KOPT-K1 (cell line): ENCODE data around the gene RPL35A.
"Not testable (repeated sequence)": the region's sequence is repeated elsewhere in the genome, so short reads cannot be mapped to it uniquely, and the experiment has no call there.

ENCODE experiments used
- H3K27ac ChIP-seq: fragments of 200-600 bp; sonication (generic); 2 replicates; pipeline ENCODE4 v1.5.1; 2016; ENCODE audit warnings: antibody characterized with exemption, mild to moderate bottlenecking, low read depth, low read length; ENCODE audit not compliant: poor library complexity, severe bottlenecking
- H3K36me3 ChIP-seq: fragments of 200-600 bp; sonication (generic); 2 replicates; pipeline ENCODE4 v1.5.1; 2017; ENCODE audit warnings: antibody characterized with exemption, mild to moderate bottlenecking, low read length, moderate library complexity; ENCODE audit not compliant: insufficient read depth
- H3K9me3 ChIP-seq: fragments of 200-600 bp; sonication (generic); 2 replicates; pipeline ENCODE4 v1.5.1; 2017; ENCODE audit warnings: antibody characterized with exemption, low read length, mild to moderate bottlenecking; ENCODE audit not compliant: insufficient read depth, poor library complexity, severe bottlenecking

The RPL35A gene

DNA sequence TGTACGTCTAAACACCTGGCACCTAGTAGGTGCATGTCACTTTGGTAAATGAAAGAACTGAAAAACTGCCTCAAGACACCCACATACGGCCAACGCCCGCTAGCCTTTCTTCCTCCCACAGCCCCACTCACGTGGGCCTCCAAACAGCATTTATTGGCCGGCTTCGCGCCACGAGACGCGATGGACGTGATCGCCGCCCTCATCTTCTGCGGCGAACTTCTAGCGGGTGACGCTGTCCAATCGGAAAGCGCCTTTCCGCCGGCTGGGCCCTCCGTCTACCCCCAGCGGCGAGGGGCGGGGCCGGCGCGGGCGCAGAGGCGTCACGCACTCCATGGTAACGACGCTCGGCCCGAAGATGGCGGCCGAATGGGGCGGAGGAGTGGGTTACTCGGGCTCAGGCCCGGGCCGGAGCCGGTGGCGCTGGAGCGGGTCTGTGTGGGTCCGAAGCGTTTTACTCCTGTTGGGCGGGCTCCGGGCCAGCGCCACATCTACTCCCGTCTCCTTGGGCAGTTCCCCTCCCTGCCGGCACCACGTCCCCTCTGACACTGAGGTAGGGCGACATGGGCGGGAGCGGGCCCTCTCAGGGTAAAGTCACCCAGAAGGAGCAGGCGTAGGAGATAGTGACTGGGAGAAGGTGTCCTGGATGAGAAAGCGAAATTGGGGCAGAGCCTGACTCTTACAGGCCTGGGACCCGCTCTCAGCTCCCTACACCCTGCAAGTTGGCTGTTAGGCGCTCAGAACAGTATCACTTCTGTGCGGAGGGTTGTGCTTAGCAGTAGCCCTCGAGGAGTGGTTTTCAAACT, 10.1 kb downstream of the RPL35A start, which contains the start of gene LMLN:
LMLN (plus strand) TSS at position 327 of the 803 bp plus-strand sequence; CDS start at position 356, 29 bp downstream.
- peak within 1 kb of the TSS; percentile 57 for H3K27ac ChIP-seq
- peaks cover 26% of the 10 kb centered on the region for H3K36me3 ChIP-seq
- H3K9me3 ChIP-seq, result no peaks in the 10 kb centered on the region

DNA sequence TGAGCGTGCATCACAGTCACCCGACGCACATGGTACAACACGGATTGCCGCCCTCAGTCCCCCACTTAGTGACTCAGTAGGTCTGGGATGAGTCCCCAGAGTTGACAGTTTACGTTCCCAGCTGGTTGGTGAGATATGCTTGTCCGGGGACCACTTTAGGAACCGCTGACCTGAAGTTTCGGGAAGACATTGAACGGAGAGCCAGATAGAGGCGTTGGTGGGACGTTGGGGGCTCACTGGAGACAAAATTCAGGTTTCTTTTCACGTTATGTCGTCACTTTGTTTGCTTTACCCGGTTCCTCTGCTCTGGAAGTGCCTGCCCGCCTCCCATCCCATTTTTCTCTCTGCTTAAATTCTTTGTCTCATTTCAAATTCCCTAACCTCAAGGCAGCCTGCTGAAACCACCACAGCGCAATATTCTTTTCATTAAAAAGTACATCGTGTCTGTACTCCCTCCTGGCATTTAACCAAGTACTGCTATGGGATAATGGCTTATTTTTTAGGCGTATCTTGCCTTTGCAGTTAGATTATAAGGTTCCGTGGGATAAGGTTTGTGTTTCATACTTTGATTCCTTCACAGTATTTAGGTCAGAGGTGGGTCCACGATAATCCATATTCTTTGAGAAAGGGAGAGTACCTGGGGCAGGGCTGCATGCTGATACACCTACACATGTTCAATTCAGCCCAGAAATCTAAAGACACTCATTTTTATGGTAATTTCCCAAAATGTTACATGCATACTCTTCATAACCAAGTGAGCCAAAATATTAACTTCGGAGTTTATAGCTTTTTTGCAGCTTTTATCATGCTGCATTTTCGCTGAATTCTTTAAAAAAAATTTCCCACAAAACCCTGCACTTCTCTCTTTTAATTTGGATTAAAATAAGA, 10.9 kb downstream of the RPL35A start:
- Histone ChIP-seq H3K9me3 (no peaks in the 10 kb centered on the region), H3K36me3 (peaks cover 17% of the 10 kb centered on the region), H3K27ac (peak overlapping the region; percentile 57)

DNA sequence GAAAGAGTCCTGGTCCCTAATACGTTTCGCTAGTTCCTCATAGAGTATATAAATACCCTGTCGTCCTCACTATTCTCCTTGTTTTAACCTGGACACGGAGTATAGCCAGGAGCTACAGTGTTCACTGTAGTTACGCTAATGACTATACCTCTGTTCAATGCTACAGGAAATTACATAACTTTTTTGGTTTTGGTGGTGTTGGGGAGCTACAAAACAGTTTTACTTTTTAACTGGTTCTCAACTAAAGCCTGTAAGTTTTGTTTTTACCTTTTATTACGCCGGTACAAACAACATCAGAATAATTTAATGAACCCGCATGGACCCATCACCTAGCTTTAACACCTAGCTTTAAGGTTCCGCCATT, 11.6 kb downstream of the RPL35A start:
- peaks cover 11% of the 10 kb centered on the region for H3K36me3 ChIP-seq
- H3K27ac ChIP-seq, result no peak overlapping the region
- H3K9me3 ChIP-seq, result peaks cover 2% of the 10 kb centered on the region

DNA sequence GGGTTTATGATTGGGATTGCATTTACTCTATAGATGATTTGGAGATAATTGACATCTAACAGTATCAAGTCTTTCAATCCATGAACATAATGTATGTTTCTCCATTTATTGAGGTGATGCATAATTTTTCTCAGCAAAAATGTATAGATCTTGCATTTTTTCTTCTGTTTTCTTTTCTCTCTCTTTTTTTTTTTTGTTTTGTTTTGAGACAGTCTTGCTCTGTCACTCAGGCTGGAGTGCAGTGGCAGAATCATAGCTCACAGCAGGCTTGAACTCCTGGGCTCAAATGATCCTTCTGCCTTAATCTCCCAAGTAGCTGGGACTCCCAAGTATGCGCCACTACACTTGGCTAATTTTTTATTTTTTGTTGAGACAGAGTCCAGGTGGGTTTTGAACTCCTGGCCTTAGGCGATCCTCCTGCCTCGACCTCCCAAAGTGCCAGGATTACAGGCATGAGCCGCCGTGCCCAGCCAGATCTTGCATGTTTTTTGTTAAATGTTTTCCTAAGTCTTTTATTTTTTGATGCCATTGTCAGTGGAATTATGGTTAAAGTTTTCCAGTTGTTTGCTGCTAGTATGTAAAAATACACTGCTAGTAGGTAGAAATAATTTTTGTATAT, 13.1 kb downstream of the RPL35A start:
- Histone ChIP-seq H3K9me3 (peaks cover 18% of the 10 kb centered on the region), H3K36me3 (no peaks in the 10 kb centered on the region), H3K27ac (no peak overlapping the region)

DNA sequence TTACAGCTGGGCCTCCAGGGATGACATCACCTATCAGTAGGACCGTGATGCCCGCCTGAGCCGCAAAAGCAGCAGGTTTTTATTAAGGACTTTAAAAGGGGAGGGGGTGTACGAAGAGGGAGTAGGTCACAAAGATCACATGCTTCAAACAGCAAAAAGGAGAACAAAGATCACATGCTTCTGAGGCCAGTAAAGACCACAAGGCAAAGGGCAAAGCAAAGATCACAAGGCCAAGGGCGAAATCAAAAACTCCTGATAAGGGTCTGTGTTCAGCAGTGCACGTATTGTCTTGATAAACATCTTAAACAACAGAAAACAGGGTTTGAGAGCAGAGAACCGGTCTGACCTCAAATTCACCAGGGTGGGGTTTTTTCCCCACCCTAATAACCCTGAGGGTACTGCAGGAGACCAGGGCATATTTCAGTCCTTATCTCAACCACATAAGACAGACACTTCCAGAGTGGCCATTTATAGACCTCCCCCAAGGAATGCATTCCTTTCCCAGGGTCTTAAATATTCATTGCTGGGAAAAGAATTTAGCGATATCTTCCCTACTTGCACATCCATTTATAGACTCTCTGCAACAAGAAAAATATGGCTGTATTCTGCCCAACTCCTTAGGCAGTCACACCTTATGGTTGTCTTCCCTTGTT, 17.5 kb downstream of the RPL35A start:
- H3K27ac ChIP-seq, H3K36me3 ChIP-seq: not testable (repeated sequence)

DNA sequence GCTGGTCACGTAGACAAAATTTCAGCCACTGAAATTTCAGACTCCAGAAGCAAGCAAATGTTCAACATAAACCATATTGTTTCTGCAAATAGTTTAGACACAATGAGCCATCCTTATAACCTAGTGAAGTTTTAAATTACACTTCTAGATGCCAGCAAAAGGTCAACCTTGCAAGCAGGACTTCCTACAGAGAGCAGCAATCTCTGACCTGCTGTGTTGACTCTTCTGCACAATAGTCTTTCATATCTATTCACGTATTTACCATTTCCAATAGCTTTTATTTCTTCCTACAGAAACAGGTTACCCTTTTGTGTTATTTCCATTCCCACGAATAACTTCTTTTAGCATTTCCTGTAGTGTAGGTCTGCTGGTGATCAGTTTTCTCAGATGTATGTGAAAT, 20.6 kb downstream of the RPL35A start:
- H3K36me3 ChIP-seq, result no peaks in the 10 kb centered on the region

More for the DNA sequence above, 17.5 kb downstream of the RPL35A start:
- H3K9me3 ChIP-seq, result peaks cover 24% of the 10 kb centered on the region

DNA sequence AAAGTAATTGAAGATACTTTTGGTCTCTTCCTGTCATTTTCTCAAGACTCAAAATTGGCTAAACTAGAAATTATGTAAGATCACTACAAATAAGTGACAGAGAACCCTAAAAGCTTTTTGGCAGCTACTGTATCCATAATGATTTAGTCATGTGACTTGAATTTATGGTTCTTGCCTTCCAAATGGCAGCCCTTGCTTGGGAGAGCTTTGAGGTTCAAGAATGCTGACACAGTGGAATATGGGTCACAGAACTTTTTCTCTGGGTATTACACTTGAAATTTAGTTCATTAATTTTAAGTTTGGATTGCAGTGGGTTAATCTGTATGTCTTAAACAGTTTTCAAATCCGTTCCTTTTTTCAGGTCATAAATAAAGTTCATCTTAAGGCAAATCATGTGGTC, 24.0 kb downstream of the RPL35A start:
- no peaks in the 10 kb centered on the region for H3K36me3 ChIP-seq
- H3K9me3 ChIP-seq, result peaks cover 6% of the 10 kb centered on the region
- no peak overlapping the region for H3K27ac ChIP-seq

More for the DNA sequence above, 20.6 kb downstream of the RPL35A start:
- Histone ChIP-seq H3K27ac (no peak overlapping the region), H3K9me3 (peaks cover 26% of the 10 kb centered on the region)

DNA sequence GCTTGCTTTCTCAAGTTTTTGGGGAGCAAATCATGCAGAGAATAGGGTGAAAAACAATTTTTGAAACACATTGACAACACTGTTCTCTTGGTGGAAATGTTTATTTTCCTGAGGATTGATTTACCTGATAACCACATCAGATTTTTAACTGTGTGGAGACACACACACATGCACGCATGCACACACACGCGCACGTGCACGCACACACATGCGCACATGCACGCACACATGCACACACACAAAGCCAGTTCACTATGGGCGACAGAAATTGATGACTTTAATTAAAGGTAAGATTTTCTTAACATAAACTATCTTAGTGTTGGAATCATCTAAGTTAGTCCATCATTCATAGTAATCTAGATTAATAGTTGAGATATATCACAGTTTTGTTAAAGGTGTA, 25.3 kb downstream of the RPL35A start:
- H3K27ac ChIP-seq, result no peak overlapping the region
- peaks cover 6% of the 10 kb centered on the region for H3K9me3 ChIP-seq
- no peaks in the 10 kb centered on the region for H3K36me3 ChIP-seq

DNA sequence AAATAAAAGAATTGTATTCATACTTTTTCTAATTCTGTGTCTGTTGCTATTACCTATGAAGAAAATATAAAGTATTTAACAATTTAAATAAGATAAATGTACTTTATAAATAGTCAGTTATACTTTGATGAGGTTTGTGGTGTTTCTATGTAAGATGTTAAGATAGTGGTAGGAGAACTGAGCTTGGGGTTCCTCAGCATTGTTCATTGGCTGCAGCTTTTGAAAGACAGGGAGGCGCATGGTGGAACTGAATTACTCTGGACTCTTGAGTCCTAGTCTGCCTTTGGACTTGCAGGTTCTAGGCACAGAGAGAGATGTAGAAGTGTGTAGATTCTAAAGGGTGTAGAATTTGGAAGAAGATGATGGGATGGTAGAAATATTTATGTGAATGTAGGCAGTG, 33.1 kb downstream of the RPL35A start:
- H3K9me3 ChIP-seq, result no peaks in the 10 kb centered on the region
- no peak overlapping the region for H3K27ac ChIP-seq
- no peaks in the 10 kb centered on the region for H3K36me3 ChIP-seq

DNA sequence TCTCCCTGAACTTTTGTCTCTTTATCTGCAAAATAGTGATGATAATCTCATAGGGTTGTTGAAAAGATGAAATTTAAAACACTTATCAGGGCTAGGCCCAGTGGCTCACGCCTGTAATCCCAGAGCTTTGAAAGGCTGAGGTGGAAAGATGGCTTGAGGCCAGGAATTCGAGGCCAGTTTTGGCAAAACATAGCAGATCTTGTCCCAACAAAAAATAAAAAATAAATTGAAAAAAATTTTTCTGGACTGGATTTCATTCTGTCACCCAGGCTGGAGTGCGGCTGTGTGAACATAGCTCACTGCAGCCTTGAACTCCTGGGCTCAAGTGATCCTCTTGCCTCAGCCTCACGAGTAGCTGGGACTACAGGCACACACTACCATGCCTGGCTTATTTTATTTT, 39.7 kb downstream of the RPL35A start:
- H3K36me3 ChIP-seq, result no peaks in the 10 kb centered on the region
- H3K27ac ChIP-seq, result no peak overlapping the region
- no peaks in the 10 kb centered on the region for H3K9me3 ChIP-seq

DNA sequence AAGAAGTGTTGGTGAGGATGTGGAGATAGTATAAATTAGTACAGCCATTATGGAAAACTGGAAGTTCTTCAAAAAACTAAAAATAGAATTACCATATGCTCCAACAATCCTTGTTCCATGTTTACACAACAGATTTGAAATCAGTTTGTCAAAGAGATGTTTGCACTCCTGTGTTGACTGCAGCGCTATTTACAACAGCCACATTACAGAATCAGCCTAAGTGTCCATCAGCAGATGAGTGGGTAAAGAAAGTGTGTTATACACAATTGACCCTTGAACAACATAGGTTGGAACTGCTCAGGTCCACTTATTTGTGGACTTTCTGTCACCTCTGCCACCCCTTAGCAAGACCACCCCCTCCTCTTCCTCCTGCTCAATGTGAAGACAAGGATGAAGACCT, 44.7 kb downstream of the RPL35A start:
- Histone ChIP-seq H3K27ac (no peak overlapping the region), H3K36me3 (no peaks in the 10 kb centered on the region), H3K9me3 (no peaks in the 10 kb centered on the region)

DNA sequence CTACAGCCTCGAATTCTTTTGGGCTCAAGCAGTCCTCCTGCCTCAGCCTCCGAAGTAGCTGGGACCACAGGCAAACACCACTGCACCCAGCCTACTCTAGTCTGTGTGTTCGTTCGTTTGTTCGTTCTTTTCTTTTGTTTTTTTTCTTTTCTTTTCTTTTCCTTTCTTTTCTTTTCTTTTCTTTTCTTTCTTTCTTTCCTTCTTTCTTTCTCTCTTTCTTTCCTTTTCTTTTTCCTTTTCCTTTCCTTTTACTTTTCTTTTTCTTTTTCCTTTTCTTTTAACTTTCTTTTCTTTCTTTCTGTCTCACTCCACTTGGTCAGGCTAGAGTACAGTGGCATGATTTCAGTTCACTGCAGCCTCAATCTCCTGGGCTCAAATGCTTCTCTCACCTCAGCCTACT, 46.9 kb downstream of the RPL35A start:
- H3K9me3 ChIP-seq, result no peaks in the 10 kb centered on the region
- no peak overlapping the region for H3K27ac ChIP-seq
- H3K36me3 ChIP-seq, result no peaks in the 10 kb centered on the region

DNA sequence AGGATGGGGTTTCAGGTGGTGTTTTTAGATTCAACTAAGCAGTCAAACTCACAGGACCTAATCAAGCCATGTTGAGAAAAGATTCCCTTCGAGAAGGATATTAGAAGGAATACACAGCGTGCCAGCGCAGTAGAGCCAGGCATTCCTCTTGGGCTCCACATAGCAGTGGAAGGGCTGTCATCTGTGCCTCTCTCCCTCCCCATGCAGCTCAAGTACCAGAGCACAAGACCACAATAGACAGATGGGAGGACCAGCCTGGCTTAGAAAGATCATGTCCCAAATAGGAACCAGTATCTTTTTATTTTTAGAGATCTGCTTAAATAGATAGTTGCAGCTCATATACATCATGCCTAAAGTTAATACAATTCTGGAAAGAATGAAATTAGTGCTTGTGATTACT, 47.9 kb downstream of the RPL35A start:
- no peak overlapping the region for H3K27ac ChIP-seq
- H3K9me3 ChIP-seq, result no peaks in the 10 kb centered on the region
- H3K36me3 ChIP-seq, result no peaks in the 10 kb centered on the region
